Glutamatergic neuron (in vitro differentiated cells): ENCODE data around the gene CDH4. TPM values are rescaled to one million over a fixed set of nuclear protein-coding genes. Genes with fewer than 3 reads are reported as not detected.
A peak's percentile ranks its signal among the peaks of the same experiment; 100 is the strongest.

Experiments used
- DNase-seq: peaks from one replicate; pipeline ENCODE4 v3.0.0; 2022
- H3K27ac Mint-ChIP-seq: one replicate; pipeline ENCODE4 v1.8.0; 2020; ENCODE audit warnings: mild to moderate bottlenecking, mixed read lengths, inconsistent platforms; ENCODE audit not compliant: unreplicated experiment
- H3K27me3 Mint-ChIP-seq: one replicate; pipeline ENCODE4 v1.8.0; 2020; ENCODE audit warnings: mild to moderate bottlenecking, moderate library complexity, mixed read lengths, inconsistent platforms; ENCODE audit not compliant: unreplicated experiment
- H3K36me3 Mint-ChIP-seq: one replicate; pipeline ENCODE4 v1.8.0; 2020; ENCODE audit warnings: mild to moderate bottlenecking, mixed read lengths, inconsistent platforms; ENCODE audit not compliant: unreplicated experiment
- H3K4me1 Mint-ChIP-seq: one replicate; pipeline ENCODE4 v1.8.0; 2020; ENCODE audit warnings: mild to moderate bottlenecking, low read depth, mixed read lengths, inconsistent platforms; ENCODE audit not compliant: unreplicated experiment
- H3K4me3 Mint-ChIP-seq: one replicate; pipeline ENCODE4 v1.8.0; 2020; ENCODE audit warnings: mild to moderate bottlenecking, mixed read lengths, inconsistent platforms; ENCODE audit not compliant: unreplicated experiment
- H3K9me3 Mint-ChIP-seq: one replicate; pipeline ENCODE4 v1.8.0; 2020; ENCODE audit warnings: mild to moderate bottlenecking, moderate library complexity, mixed read lengths, inconsistent platforms; ENCODE audit not compliant: unreplicated experiment
- CTCF ChIP-seq: fragments of 200-600 bp; sonication (generic); IDR thresholded peaks from one replicate; pipeline ENCODE4 v1.5.0; 2021; ENCODE audit not compliant: partially characterized antibody, unreplicated experiment
- total RNA-seq: library from RNA; stranded (reverse); fragmentation: NEBNext Ultra II Directional; extraction: Animal tissue kit (Norgen Biotek cat#: 25700); gene quantifications from one replicate; pipeline ENCODE4 v1.2.1, GENCODE V29; 2021; ENCODE audit not compliant: unreplicated experiment

Gene CDH4
- total RNA-seq, 1 donor from 2014 or later: 1.2 TPM

- no peak for DNase-seq
- H3K36me3 Mint-ChIP-seq: no peaks in the 10 kb centered on the region
- peaks cover 8% of the 10 kb centered on the region for H3K27me3 Mint-ChIP-seq
- no peaks in the 10 kb centered on the region for H3K4me1 Mint-ChIP-seq
- no peak overlapping the region for H3K27ac Mint-ChIP-seq
- H3K9me3 Mint-ChIP-seq: peaks cover 9% of the 10 kb centered on the region
- H3K4me3 Mint-ChIP-seq: no peak overlapping the region
- no peak for TF ChIP-seq CTCF
These were observed 620.4 kb downstream of the CDH4 start for GRCh38 chr20:61872371-61872900.

DNA sequence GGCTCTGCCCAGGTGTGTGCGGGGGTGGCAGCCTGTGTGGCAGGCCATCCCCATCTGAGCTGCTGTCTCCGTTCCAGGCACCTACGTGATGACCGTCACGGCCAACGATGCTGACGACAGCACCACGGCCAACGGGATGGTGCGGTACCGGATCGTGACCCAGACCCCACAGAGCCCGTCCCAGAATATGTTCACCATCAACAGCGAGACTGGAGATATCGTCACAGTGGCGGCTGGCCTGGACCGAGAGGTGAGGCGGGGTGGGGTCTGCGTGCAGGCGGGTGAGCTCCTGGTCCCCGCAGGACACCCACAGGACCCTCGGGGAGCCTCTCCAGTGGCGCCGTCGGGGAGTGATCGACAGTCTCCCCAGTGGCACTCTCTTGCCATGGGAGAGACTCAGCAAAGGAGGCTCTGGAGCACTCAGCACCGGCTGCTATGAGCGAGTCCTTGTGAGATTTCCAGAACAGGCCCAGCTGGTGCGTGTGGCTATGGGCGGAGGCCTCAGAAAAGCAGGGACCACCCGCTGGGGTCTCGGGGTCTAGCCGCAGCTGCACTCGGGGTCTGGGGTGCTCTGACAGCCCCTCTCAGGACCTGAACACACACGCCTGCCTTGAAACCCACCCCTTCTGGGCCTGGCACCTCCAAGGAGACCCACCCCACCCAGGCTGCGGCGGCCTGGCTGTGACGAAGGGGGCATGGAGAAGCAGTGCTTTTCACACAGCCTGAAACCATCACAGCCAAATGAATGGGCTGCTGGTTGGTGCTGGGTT, 621.8 kb downstream of the CDH4 start:
- no peak for TF ChIP-seq CTCF
- H3K27me3 Mint-ChIP-seq: peaks cover 12% of the 10 kb centered on the region
- no peak for DNase-seq
- H3K27ac Mint-ChIP-seq: no peak overlapping the region
- H3K4me1 Mint-ChIP-seq: no peaks in the 10 kb centered on the region
- H3K9me3 Mint-ChIP-seq: peaks cover 9% of the 10 kb centered on the region
- no peaks in the 10 kb centered on the region for H3K36me3 Mint-ChIP-seq
- no peak overlapping the region for H3K4me3 Mint-ChIP-seq

DNA sequence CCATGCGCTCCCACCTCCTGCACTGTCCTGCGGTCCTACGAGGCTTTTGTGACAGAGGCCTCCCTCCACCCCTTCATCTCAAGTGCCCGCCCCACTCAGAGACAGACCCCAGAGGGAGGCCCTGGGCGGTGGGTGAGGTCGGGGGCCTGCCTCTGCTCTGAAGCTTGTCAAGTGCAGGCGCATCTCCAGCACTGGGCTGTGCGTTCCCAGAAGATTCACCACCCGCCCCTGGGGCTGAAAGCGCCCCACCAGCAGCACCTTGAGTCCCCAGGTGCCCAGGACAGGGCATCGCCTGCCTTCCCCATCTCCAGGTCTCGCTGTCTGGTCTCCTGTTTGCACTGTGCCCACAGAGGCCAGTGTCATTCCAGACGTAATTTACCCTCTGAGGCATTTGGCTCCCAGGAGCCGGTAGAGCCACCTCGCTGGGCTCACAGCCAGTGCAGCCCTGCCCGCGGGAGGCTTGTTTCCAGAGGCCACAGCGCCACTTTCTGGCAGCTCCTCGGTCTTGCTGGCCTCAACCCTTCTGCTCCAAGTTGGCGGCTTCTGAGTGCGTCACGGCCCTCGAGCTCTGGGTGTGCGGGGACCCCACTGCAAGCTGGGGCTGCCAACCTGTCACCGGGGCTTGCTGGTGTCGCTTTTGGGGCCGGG, 622.5 kb downstream of the CDH4 start:
- TF ChIP-seq CTCF: no peak
- no peaks in the 10 kb centered on the region for H3K36me3 Mint-ChIP-seq
- peaks cover 11% of the 10 kb centered on the region for H3K27me3 Mint-ChIP-seq
- H3K4me1 Mint-ChIP-seq: no peaks in the 10 kb centered on the region
- peak; percentile 46 for DNase-seq
- peaks cover 10% of the 10 kb centered on the region for H3K9me3 Mint-ChIP-seq
- no peak overlapping the region for H3K27ac Mint-ChIP-seq
- no peak overlapping the region for H3K4me3 Mint-ChIP-seq

- DNase-seq: peak; percentile 65
- Mint-ChIP-seq H3K4me1 (no peaks in the 10 kb centered on the region), H3K9me3 (peaks cover 13% of the 10 kb centered on the region), H3K27ac (no peak overlapping the region), H3K36me3 (no peaks in the 10 kb centered on the region), H3K27me3 (peaks cover 9% of the 10 kb centered on the region), H3K4me3 (no peak overlapping the region)
- TF ChIP-seq CTCF: no peak
These were observed 623.3 kb downstream of the CDH4 start for GRCh38 chr20:61875221-61875885.
